ENCODE measurements around the gene SLC4A3.

DNA sequence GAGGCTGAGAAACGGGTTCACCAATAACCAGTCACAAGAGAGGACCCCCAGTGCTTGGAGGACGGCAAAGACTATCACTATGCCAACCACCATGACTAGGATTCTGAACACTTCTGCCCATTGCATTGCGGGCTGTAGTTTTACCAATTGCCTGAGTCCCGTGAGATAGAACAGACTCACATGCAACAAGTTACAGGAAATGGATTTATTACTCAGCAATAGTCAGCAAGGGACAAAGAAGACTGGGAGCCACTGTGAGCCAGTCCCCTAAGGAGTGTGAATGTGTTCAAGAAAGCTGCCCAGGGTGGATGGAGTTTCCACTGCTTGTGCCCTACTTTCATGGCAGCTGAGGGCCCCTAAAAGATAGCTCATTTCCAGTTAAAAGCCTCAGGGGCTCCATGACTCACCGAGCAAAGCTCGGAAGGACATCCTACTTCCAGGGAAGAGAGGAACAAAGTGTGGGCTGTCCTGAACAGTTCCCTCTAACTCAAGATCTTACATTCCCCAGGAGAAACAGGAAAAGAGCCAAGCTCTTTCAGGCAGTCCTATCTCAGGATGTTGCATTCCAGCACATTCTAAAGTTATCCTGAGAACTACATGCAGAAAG lies 54.4 kb downstream of the SLC4A3 start:
- TF ChIP-seq, protein P1, sequence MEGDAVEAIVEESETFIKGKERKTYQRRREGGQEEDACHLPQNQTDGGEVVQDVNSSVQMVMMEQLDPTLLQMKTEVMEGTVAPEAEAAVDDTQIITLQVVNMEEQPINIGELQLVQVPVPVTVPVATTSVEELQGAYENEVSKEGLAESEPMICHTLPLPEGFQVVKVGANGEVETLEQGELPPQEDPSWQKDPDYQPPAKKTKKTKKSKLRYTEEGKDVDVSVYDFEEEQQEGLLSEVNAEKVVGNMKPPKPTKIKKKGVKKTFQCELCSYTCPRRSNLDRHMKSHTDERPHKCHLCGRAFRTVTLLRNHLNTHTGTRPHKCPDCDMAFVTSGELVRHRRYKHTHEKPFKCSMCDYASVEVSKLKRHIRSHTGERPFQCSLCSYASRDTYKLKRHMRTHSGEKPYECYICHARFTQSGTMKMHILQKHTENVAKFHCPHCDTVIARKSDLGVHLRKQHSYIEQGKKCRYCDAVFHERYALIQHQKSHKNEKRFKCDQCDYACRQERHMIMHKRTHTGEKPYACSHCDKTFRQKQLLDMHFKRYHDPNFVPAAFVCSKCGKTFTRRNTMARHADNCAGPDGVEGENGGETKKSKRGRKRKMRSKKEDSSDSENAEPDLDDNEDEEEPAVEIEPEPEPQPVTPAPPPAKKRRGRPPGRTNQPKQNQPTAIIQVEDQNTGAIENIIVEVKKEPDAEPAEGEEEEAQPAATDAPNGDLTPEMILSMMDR (conservative IDR thresholded peaks at IDR 0.05) = no peak
- no peak for TF ChIP-seq EZH2 (IDR thresholded peaks at IDR 0.05; ENCODE audit: low read depth)
